ENCODE measurements around the gene CAGE1.

DNA sequence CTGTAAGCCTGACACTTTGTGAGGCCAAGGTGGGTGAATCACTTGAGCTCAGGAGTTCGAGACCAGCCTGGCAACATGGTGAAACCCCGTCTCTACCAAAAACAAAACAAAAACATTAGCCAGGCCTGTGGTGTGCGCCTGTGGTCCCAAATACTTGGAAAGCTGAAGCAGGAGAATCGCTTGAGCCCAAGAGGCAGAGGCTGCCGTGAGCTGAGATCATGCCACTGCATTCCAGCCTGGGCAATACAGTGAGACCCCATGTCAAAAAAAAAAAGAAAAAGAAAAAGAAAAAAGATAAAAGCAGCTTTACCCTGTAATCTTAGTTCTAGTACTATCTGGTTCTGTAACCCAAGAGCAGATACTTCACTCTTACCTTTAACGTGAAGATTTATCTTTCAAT, 104.1 kb downstream of the CAGE1 start:
- no peak for TF ChIP-seq POLR2AphosphoS5 (IDR thresholded peaks at IDR 0.05; ENCODE audit: insufficient read depth in 1 of 2, low read depth in 1 of 2)
- TF ChIP-seq, protein P1, sequence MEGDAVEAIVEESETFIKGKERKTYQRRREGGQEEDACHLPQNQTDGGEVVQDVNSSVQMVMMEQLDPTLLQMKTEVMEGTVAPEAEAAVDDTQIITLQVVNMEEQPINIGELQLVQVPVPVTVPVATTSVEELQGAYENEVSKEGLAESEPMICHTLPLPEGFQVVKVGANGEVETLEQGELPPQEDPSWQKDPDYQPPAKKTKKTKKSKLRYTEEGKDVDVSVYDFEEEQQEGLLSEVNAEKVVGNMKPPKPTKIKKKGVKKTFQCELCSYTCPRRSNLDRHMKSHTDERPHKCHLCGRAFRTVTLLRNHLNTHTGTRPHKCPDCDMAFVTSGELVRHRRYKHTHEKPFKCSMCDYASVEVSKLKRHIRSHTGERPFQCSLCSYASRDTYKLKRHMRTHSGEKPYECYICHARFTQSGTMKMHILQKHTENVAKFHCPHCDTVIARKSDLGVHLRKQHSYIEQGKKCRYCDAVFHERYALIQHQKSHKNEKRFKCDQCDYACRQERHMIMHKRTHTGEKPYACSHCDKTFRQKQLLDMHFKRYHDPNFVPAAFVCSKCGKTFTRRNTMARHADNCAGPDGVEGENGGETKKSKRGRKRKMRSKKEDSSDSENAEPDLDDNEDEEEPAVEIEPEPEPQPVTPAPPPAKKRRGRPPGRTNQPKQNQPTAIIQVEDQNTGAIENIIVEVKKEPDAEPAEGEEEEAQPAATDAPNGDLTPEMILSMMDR (IDR thresholded peaks at IDR 0.05): no peak
